Breast epithelium (tissue), 3 donors: ENCODE measurements around the gene SYNDIG1.

Experiments
- POLR2A ChIP-seq: fragments of 450-650 bp; IDR thresholded peaks from one replicate; pipeline ENCODE4 v1.6.1; 2016; ENCODE audit warnings: antibody characterized with exemption, mild to moderate bottlenecking, moderate library complexity
- POLR2AphosphoS5 ChIP-seq, 3 donors: sonication (generic); formaldehyde crosslinking; IDR thresholded peaks; one replicate each; pipeline ENCODE4 v1.6.1; 2017; ENCODE audit warnings: antibody characterized with exemption in 3 of 3
- TF ChIP-seq, protein P1 (sequence below), 3 donors: fragments of 450-650 bp; IDR thresholded peaks; one replicate each; pipeline ENCODE4 v1.5.1; 2016 to 2017; ENCODE audit warnings: antibody characterized with exemption in 3 of 3, mild to moderate bottlenecking in 3 of 3, moderate library complexity in 3 of 3

DNA sequence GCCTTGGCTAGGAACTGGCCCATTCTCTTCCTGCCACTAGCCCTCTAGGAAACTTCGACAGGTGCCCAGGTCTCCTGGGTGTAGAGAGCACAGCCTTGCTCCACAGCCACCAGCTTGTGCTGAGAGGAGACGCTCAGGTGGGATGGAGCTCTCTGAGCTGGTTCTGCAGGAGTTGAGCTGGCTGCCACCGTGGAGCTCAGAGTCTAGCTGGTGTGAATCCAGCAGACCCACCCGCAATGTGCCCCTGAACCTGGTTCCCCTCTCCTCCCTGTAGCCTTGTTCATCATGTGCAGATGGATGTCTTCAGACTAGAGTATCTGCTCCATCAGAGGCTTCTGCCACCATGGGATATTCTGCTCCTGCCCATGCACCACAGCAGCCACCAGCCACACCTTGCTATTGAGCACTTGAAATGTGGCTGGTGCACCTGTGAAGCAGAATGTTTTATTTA lies 222.5 kb downstream of the SYNDIG1 start:
- TF ChIP-seq, protein P1, sequence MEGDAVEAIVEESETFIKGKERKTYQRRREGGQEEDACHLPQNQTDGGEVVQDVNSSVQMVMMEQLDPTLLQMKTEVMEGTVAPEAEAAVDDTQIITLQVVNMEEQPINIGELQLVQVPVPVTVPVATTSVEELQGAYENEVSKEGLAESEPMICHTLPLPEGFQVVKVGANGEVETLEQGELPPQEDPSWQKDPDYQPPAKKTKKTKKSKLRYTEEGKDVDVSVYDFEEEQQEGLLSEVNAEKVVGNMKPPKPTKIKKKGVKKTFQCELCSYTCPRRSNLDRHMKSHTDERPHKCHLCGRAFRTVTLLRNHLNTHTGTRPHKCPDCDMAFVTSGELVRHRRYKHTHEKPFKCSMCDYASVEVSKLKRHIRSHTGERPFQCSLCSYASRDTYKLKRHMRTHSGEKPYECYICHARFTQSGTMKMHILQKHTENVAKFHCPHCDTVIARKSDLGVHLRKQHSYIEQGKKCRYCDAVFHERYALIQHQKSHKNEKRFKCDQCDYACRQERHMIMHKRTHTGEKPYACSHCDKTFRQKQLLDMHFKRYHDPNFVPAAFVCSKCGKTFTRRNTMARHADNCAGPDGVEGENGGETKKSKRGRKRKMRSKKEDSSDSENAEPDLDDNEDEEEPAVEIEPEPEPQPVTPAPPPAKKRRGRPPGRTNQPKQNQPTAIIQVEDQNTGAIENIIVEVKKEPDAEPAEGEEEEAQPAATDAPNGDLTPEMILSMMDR (IDR thresholded peaks at IDR 0.05) = no peak
- TF ChIP-seq POLR2A (no peak), POLR2AphosphoS5 (IDR thresholded peaks at IDR 0.05) (no peak)
